GM10266 (cell line): ENCODE data around the gene NXPH1.
A peak's percentile ranks its signal among the peaks of the same experiment; 100 is the strongest.

Source experiments
- DNase-seq: peaks from one replicate; pipeline ENCODE4 v3.0.0; 2012; ENCODE audit errors: extremely low spot score
- TF ChIP-seq, protein P1 (sequence below): IDR thresholded peaks from 2 replicates; pipeline ENCODE4 v1.5.1; 2012; ENCODE audit warnings: mild to moderate bottlenecking, low read depth; ENCODE audit not compliant: control insufficient read depth, insufficient read depth; ENCODE audit errors: missing control alignments

NXPH1 gene

DNA sequence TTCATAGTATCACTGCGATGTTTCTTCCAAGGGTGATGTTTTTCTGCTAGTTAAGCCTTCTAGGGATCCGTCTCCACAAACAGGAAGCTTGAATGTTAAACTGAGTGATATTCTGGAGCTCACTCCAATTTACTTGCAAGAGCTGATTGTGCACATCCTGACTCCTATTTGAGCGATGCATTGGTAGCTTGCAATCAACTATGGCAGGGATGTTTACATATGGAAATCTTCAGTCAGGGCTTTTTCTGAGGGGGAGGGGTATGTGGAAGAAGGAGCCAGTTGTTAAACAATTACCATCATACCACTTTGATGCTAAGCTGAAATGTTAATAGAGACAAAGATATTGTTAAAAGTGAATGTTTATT, 43.2 kb upstream of the NXPH1 start:
- TF ChIP-seq, protein P1, sequence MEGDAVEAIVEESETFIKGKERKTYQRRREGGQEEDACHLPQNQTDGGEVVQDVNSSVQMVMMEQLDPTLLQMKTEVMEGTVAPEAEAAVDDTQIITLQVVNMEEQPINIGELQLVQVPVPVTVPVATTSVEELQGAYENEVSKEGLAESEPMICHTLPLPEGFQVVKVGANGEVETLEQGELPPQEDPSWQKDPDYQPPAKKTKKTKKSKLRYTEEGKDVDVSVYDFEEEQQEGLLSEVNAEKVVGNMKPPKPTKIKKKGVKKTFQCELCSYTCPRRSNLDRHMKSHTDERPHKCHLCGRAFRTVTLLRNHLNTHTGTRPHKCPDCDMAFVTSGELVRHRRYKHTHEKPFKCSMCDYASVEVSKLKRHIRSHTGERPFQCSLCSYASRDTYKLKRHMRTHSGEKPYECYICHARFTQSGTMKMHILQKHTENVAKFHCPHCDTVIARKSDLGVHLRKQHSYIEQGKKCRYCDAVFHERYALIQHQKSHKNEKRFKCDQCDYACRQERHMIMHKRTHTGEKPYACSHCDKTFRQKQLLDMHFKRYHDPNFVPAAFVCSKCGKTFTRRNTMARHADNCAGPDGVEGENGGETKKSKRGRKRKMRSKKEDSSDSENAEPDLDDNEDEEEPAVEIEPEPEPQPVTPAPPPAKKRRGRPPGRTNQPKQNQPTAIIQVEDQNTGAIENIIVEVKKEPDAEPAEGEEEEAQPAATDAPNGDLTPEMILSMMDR, result no peak
- no peak for DNase-seq

DNA sequence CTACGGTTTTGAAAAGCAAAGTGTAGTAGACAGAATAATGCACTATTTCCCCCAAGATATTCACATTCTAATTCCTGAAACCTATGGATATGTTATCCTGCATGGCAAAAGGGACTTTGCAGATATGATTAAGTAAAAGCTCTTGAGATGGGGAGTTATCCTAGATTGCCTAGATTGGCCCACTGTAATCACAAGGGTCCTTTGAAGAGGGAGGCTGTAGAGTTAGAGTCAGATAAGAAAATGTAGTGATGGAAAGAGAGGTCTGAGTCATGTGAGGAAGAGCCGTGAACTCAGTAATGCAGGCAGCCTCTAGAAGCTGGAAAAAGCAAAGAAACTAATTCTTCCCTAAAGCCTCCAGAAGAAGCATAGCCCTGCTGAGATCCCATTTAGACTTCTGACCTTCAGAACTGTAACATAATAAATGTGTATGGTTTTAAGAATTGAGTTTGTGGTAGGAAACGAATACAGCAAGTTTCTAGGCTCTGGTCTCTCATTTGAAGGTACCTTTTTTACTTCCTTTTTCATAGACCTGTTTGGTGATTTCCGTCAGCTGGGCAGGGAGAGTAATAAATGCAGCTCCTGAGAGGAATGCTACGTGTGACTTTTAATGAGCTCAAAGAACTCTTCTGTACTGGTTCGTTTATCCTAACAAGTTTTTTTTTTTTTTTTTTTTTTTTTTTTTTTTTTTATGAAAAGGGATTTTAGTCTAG, 41.9 kb upstream of the NXPH1 start:
- TF ChIP-seq, protein P1, result no peak

DNA sequence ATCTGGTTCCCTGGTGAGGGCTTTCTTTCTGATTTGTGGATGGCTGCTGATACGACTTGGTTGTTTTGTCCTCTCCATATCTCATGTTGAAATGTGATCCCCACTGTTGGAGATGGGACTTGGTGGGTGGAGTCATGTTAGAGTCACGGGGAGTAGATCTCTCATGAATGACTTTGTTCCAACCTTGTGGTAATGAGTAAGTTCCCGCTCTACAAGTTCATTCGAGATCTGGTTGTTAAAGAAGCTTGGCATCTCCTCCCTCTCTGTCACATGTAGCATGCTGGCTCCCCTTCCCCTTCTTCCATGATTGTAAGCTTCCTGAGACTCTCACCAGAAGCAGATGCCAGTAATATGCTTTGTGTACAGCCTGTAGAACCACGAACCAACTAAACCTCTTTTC, 37.1 kb upstream of the NXPH1 start:
- DNase-seq, result no peak
- TF ChIP-seq, protein P1, result no peak

More for the DNA sequence above, 41.9 kb upstream of the NXPH1 start:
- DNase-seq, result no peak

DNA sequence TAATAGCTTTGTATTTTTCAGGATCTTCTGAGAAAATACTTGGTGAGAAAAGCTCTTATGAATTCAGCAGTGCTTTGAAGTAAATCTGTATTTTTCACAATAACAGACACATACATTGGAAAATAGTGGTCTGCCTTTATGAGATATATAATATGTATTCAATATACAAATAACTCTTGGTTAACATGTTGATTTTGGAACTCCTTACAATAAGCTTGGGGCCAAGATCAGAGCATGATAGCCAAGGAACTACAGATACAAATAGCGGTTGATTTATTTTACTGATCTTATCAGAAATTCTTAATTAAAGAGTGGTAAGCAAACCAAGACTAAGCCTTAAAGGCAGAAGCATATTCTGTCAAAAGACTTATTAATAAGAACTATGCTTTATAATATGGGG, 24.5 kb upstream of the NXPH1 start:
- TF ChIP-seq, protein P1, result no peak
- no peak for DNase-seq

DNA sequence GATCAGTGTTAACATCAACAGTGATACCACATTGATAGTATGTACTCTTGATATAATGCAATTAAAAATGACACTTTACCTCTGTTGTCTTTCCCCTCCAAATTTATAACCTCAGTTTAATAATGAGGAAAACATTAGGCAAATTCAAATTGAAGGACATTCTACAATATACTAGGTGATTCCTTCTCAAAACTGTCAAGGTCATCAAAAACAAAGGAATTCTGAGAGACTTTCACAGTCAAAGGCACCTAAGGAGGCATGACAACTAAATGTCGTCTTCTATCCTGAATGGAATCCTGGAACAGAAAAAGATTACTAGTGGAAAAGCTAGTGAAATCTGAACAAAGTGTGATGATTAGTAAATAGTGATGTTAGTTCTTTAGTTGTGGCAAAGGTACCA, 22.3 kb upstream of the NXPH1 start:
- TF ChIP-seq, protein P1, result no peak
- no peak for DNase-seq

DNA sequence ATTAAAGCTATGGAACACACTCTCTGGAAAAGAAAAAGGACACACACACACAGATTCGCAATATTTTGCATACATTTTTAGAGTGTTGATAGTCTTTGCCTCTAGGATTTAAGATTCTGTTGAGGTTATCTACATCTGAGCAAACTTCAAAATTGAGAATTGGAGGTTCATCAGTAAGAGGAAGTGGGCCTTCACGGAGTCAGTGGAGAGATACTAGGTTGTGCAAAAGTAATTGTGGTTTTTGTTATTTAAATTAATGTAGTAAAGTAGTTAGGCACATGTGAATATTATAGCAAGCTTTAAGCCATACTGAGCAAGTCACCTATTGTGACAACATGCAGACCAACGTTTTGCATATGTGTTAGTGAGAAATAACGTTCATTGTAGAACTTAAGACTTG, 19.8 kb upstream of the NXPH1 start:
- TF ChIP-seq, protein P1, result no peak

DNA sequence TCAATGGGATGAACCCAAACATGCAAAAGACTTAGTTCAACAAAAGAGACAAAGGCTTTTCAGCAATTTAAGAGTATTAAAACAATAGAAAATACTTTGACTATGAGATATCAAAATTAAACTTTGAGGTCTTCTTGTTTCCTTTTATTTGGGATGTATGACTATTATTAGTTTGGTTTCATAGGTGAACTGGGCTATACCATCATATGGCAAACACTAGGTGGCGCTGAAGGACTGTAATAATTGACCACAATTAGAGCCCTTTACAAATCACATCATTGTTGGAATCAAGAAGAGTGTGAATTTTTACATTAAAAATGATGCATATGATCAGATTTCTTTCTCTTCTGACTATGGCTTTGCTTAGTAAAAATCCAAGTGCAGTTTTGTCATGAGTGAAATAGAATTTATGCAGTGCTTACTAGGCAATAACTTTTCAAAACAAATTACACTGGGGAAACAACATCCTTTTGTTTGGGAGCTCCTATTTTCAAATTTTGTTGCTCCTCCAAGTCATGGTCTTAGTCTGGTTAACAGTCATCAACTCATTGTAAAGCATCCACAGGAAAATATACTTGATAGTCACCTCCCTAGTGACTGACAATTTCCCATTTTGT, 14.7 kb upstream of the NXPH1 start:
- TF ChIP-seq, protein P1, result peak; percentile 77
- DNase-seq, result no peak

More for the DNA sequence above, 19.8 kb upstream of the NXPH1 start:
- no peak for DNase-seq
